Prostate gland (tissue), 2 donors: ENCODE data around the gene PRKX. TPM values are rescaled to one million over a fixed set of nuclear protein-coding genes. Genes with fewer than 3 reads are reported as not detected.

Source experiments
- small RNA-seq, 2 donors: library from RNA; depleted of rRNA; stranded (forward); fragments of <200 nt; gene quantifications; one replicate each; pipeline ENCODE3, GENCODE V24; 2016
- total RNA-seq, 2 donors: library from RNA; depleted of rRNA; stranded (reverse); fragments of >200 nt; gene quantifications; one replicate each; pipeline ENCODE4 v1.1.0, GENCODE V29; 2016

PRKX gene
- total RNA-seq, 2 donors from 2014 or later: 17.7 to 30.5 TPM

Small RNA genes within 50 kb of the gene (small RNA-seq; reads per million reads assigned to genes)
- 0 reads per million in 2 donors for gene RF00019
- 0 reads per million in 2 donors for gene RNU6-114P
